ENCODE data around the gene PPP1R3C.

GRCh38 chr10:91610444-91610843 lies 22.4 kb downstream of the PPP1R3C start:
- TF ChIP-seq POLR2A (IDR thresholded peaks at IDR 0.05) (no peak), CTCF (IDR thresholded peaks at IDR 0.05) (no peak)

Data from uterus (tissue), 2 donors.